IPS DF 19.7 (cell line): Measurements from ENCODE around the gene FAAP20.

Source experiments
- DNase-seq: peaks from one replicate; pipeline ENCODE4 v3.0.0-alpha.2; 2013; ENCODE audit warnings: low read depth, low spot score

The FAAP20 gene

GRCh38 chr1:2194319-2194897 lies at the start of gene FAAP20:
Gene FAAP20 (minus strand): TSS chr1:2194772. CDS start chr1:2194749, 23 bp downstream.
- no peak for DNase-seq

- no peak for DNase-seq
Observed at GRCh38 chr1:2242814-2243725, 48.5 kb upstream of the FAAP20 start.

GRCh38 chr1:2241820-2242219 lies 47.2 kb upstream of the FAAP20 start:
- no peak for DNase-seq

GRCh38 chr1:2240270-2241156 lies 45.9 kb upstream of the FAAP20 start:
- DNase-seq = no peak

GRCh38 chr1:2239384-2239985 lies 44.9 kb upstream of the FAAP20 start:
- no peak for DNase-seq

GRCh38 chr1:2239013-2239370 lies 44.4 kb upstream of the FAAP20 start:
- DNase-seq = no peak

GRCh38 chr1:2238361-2239012 lies 43.9 kb upstream of the FAAP20 start:
- DNase-seq = no peak

GRCh38 chr1:2237773-2238172 lies 43.2 kb upstream of the FAAP20 start:
- no peak for DNase-seq

GRCh38 chr1:2236695-2237677 lies 42.4 kb upstream of the FAAP20 start:
- no peak for DNase-seq

GRCh38 chr1:2235300-2235998 lies 40.9 kb upstream of the FAAP20 start:
- DNase-seq = no peak

- DNase-seq = no peak
Observed at GRCh38 chr1:2234762-2235113, 40.2 kb upstream of the FAAP20 start.

- DNase-seq = no peak
Observed at GRCh38 chr1:2233997-2234761, 39.6 kb upstream of the FAAP20 start.

GRCh38 chr1:2233468-2233867 lies 38.9 kb upstream of the FAAP20 start:
- DNase-seq = no peak

- DNase-seq = no peak
Observed at GRCh38 chr1:2232916-2233438, 38.4 kb upstream of the FAAP20 start.

GRCh38 chr1:2232255-2232915 lies 37.8 kb upstream of the FAAP20 start:
- no peak for DNase-seq

- no peak for DNase-seq
Observed at GRCh38 chr1:2231532-2232254, 37.1 kb upstream of the FAAP20 start.
